Neural progenitor cell (in vitro differentiated cells): ENCODE data around the gene ASPN. TPM values are rescaled to one million over a fixed set of nuclear protein-coding genes. Genes with fewer than 3 reads are reported as not detected.

Source experiments
- DNase-seq: peaks from one replicate; pipeline ENCODE4 v3.0.0-alpha.2; 2016; ENCODE audit warnings: low spot score
- H2AFZ ChIP-seq: fragments of 200-600 bp; sonication (generic); replicated peaks from 2 replicates; pipeline ENCODE4 v1.6.1; 2016; ENCODE audit warnings: antibody characterized with exemption
- H3F3A ChIP-seq: fragments of 200-600 bp; sonication (generic); 2 replicates; pipeline ENCODE4 v1.6.1; 2016; ENCODE audit warnings: antibody characterized with exemption, low read depth
- H3K27ac ChIP-seq: fragments of 200-600 bp; sonication (generic); 2 replicates; pipeline ENCODE4 v1.5.1; 2016; ENCODE audit warnings: mild to moderate bottlenecking
- H3K27me3 ChIP-seq: fragments of 200-600 bp; sonication (generic); 2 replicates; pipeline ENCODE4 v1.6.1; 2016; ENCODE audit warnings: mild to moderate bottlenecking, moderate library complexity
- H3K36me3 ChIP-seq: fragments of 200-600 bp; sonication (generic); 2 replicates; pipeline ENCODE4 v1.5.1; 2016
- H3K4me1 ChIP-seq: fragments of 200-600 bp; sonication (generic); 2 replicates; pipeline ENCODE4 v1.6.1; 2016; ENCODE audit warnings: mixed run types
- H3K4me2 ChIP-seq: fragments of 200-600 bp; sonication (generic); 2 replicates; pipeline ENCODE4 v1.6.1; 2016
- H3K4me3 ChIP-seq: fragments of 200-600 bp; sonication (generic); 2 replicates; pipeline ENCODE4 v1.5.1; 2016
- H3K79me2 ChIP-seq: fragments of 200-600 bp; sonication (generic); 2 replicates; pipeline ENCODE4 v1.6.1; 2016; ENCODE audit warnings: low read depth
- H3K9ac ChIP-seq: fragments of 200-600 bp; sonication (generic); 2 replicates; pipeline ENCODE4 v1.6.1; 2016
- H3K9me3 ChIP-seq: fragments of 200-600 bp; sonication (generic); 2 replicates; pipeline ENCODE4 v1.5.1; 2016; ENCODE audit warnings: low read depth
- H4K20me1 ChIP-seq: fragments of 200-600 bp; sonication (generic); 2 replicates; pipeline ENCODE4 v1.6.1; 2016; ENCODE audit warnings: low read depth
- H3K27ac Mint-ChIP-seq: 3 replicates; pipeline ENCODE4 v1.8.0; 2021; ENCODE audit warnings: mixed read lengths
- H3K27me3 Mint-ChIP-seq: 2 replicates; pipeline ENCODE4 v1.8.0; 2022; ENCODE audit warnings: low read depth, mild to moderate bottlenecking, inconsistent platforms, moderate library complexity, mixed read lengths; ENCODE audit not compliant: insufficient read depth
- H3K36me3 Mint-ChIP-seq: 3 replicates; pipeline ENCODE4 v1.8.0; 2021; ENCODE audit warnings: mixed read lengths
- H3K4me1 Mint-ChIP-seq: 3 replicates; pipeline ENCODE4 v1.8.0; 2021; ENCODE audit warnings: mixed read lengths
- H3K4me3 Mint-ChIP-seq: 3 replicates; pipeline ENCODE4 v1.8.0; 2021; ENCODE audit warnings: mild to moderate bottlenecking, moderate library complexity, mixed read lengths
- H3K9me3 Mint-ChIP-seq: 3 replicates; pipeline ENCODE4 v1.8.0; 2020; ENCODE audit warnings: mixed read lengths
- CTCF ChIP-seq: fragments of 200-600 bp; sonication (generic); IDR thresholded peaks from 2 replicates; pipeline ENCODE4 v1.5.1; 2017; ENCODE audit warnings: antibody characterized with exemption, mild to moderate bottlenecking
- EZH2 ChIP-seq: fragments of 200-600 bp; sonication (generic); IDR thresholded peaks from 2 replicates; pipeline ENCODE4 v1.6.1; 2017; ENCODE audit warnings: antibody characterized with exemption, mild to moderate bottlenecking, moderate library complexity
- EZH2phosphoT487 ChIP-seq: fragments of 200-600 bp; sonication (generic); IDR thresholded peaks from 2 replicates; pipeline ENCODE4 v1.6.1; 2017; ENCODE audit warnings: antibody characterized with exemption
- total RNA-seq: library from RNA; depleted of rRNA; stranded (reverse); fragments of >200 nt; gene quantifications from 2 replicates; pipeline ENCODE4 v1.2.3, GENCODE V29; 2015; ENCODE audit warnings: low replicate concordance

The ASPN gene
- total RNA-seq, 1 donor from 2014 or later = not detected

GRCh38 chr9:92463984-92464383 lies 18.3 kb downstream of the ASPN start:
- Mint-ChIP-seq H3K36me3 (no peaks in the 10 kb centered on the region), H3K27me3 (no peaks in the 10 kb centered on the region), H3K4me1 (no peaks in the 10 kb centered on the region), H3K4me3 (no peak overlapping the region), H3K9me3 (no peaks in the 10 kb centered on the region), H3K27ac (no peak overlapping the region)
- Histone ChIP-seq H4K20me1 (no peaks in the 10 kb centered on the region), H3K4me2 (no peak overlapping the region), H3K9me3 (no peaks in the 10 kb centered on the region), H3K27me3 (no peaks in the 10 kb centered on the region), H3K9ac (no peak overlapping the region), H3K4me1 (no peaks in the 10 kb centered on the region), H3K27ac (no peak overlapping the region), H3K79me2 (no peaks in the 10 kb centered on the region), H3K4me3 (no peak overlapping the region), H3F3A (no peaks in the 10 kb centered on the region), H2AFZ (no peak overlapping the region), H3K36me3 (no peaks in the 10 kb centered on the region)
- TF ChIP-seq CTCF = no peak
- no peak for TF ChIP-seq EZH2phosphoT487
- no peak for TF ChIP-seq EZH2
- no peak for DNase-seq

- no peak overlapping the region for H3K4me3 Mint-ChIP-seq
- no peaks in the 10 kb centered on the region for H3K36me3 ChIP-seq
- no peaks in the 10 kb centered on the region for H3K79me2 ChIP-seq
- H3K4me1 ChIP-seq = no peaks in the 10 kb centered on the region
- H4K20me1 ChIP-seq = no peaks in the 10 kb centered on the region
- no peak for DNase-seq
- H3F3A ChIP-seq = no peaks in the 10 kb centered on the region
- H3K27me3 Mint-ChIP-seq = no peaks in the 10 kb centered on the region
- no peaks in the 10 kb centered on the region for H3K9me3 ChIP-seq
- H3K9ac ChIP-seq = no peak overlapping the region
- no peak overlapping the region for H3K4me2 ChIP-seq
- no peaks in the 10 kb centered on the region for H3K27me3 ChIP-seq
- no peaks in the 10 kb centered on the region for H3K36me3 Mint-ChIP-seq
- H3K9me3 Mint-ChIP-seq = no peaks in the 10 kb centered on the region
- H2AFZ ChIP-seq = no peak overlapping the region
- H3K4me3 ChIP-seq = no peak overlapping the region
- TF ChIP-seq EZH2 (no peak), EZH2phosphoT487 (no peak), CTCF (no peak)
- H3K4me1 Mint-ChIP-seq = no peaks in the 10 kb centered on the region
- H3K27ac Mint-ChIP-seq = no peak overlapping the region
- H3K27ac ChIP-seq = no peak overlapping the region
Measured at GRCh38 chr9:92463387-92463786, 18.9 kb downstream of the ASPN start.

- H3K9ac ChIP-seq = no peak overlapping the region
- no peaks in the 10 kb centered on the region for H3K4me1 Mint-ChIP-seq
Measured at GRCh38 chr9:92457576-92457975, 24.7 kb downstream of the ASPN start.

More at GRCh38 chr9:92457576-92457975, 24.7 kb downstream of the ASPN start:
- Histone ChIP-seq H4K20me1 (no peaks in the 10 kb centered on the region), H3K27ac (no peak overlapping the region), H3K4me3 (no peak overlapping the region), H3K27me3 (no peaks in the 10 kb centered on the region), H3K4me1 (no peaks in the 10 kb centered on the region), H2AFZ (no peak overlapping the region), H3K36me3 (no peaks in the 10 kb centered on the region), H3K9me3 (no peaks in the 10 kb centered on the region), H3K79me2 (no peaks in the 10 kb centered on the region), H3F3A (no peaks in the 10 kb centered on the region), H3K4me2 (no peak overlapping the region)
- DNase-seq = no peak
- H3K4me3 Mint-ChIP-seq = no peak overlapping the region
- TF ChIP-seq CTCF = no peak
- no peak for TF ChIP-seq EZH2phosphoT487
- TF ChIP-seq EZH2 = no peak
- no peaks in the 10 kb centered on the region for H3K9me3 Mint-ChIP-seq
- no peaks in the 10 kb centered on the region for H3K36me3 Mint-ChIP-seq
- H3K27me3 Mint-ChIP-seq = no peaks in the 10 kb centered on the region
- no peak overlapping the region for H3K27ac Mint-ChIP-seq
